ENCODE results near the gene PIMREG. TPM values are rescaled to one million over a fixed set of nuclear protein-coding genes. Genes with fewer than 3 reads are reported as not detected.

Gene PIMREG
- 31.8 to 47.1 TPM (median 42.7 TPM) in 5 replicates for total RNA-seq (2022; extraction: Qiagen RNA extraction; ENCODE audit: low read depth)

DNA sequence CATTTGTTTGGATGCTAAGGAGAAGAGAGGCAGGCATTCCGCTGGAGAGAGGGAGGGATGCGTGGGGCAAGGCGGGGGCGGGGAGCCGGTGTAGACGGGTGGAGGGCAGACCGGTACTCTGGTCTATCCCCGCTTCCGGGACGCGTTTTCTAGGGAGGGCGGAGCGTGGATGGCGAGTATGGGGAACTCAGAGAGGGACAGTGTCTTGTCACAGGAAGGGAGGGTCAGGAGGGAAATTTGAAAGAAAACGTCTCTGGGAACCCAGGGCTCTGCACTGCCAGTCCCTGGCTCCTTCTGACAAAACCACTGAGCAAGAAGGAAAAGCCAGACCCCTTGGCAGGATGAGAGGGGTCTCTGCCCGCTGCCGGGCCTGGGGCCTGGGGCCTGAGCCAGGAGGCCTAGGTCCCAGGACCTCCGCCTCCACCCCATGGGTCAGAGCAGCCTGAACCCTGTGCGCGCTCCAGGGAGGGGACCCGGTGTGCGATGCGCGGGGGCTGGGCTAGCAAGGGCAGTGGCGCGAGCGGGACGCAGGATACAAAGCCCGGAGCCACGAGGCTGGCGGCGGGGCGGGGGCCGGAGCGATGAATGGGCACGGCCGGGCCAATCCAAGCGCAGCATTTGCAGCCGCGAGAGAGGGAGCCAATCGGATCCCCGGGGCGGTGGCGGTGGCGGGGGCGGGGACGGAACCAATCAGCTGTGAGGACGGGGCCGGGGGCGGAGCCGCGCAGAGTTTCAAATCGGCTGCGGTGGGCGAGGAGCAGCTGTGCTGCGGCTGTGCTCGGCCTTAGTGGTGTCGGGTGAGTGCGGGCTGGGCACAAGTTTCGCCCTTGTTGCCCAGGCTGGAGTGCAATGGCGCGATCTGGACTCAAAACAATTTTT, at the start of gene PIMREG:
PIMREG (plus strand) TSS at position 764 of the 879 bp plus-strand sequence. CDS start 656 bp downstream, outside the sequence.

DNA sequence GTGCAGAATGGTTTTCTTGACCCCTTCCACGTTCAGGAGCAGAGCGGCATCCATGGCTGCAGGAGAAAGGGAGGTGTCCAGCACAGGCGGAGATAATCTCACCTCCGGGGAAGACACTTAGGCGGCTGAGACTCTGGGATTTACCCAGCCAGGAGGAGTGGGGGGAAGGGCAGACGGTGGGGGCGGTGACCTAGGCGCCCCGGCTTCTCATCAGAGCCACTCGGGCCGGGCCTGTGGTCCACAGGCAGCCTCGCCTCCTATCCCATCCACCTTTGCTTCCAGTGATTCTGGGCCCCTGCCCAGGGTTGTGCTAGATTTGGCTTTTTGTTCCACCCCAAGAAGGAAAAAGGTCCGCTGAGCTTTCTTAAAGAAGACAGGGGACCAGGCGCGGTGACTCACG, 9.2 kb upstream of the PIMREG start, which contains the start of gene AIPL1:
AIPL1 (minus strand) TSS at position 71 of the 400 bp plus-strand sequence; CDS start at position 54, 17 bp downstream.

Other genes starting within 250 kb of the PIMREG start
- not detected in 5 replicates for gene AIPL1, start 9.3 kb upstream of the PIMREG start, total RNA-seq (2022; extraction: Qiagen RNA extraction; ENCODE audit: low read depth)
- gene PITPNM3, start 112.1 kb downstream of the PIMREG start, total RNA-seq (2022; extraction: Qiagen RNA extraction; ENCODE audit: low read depth): 1.8 to 3.0 TPM (median 2.2 TPM) in 5 replicates
- 14.4 to 20.8 TPM (median 18.3 TPM) in 5 replicates for gene KIAA0753, start 196.3 kb downstream of the PIMREG start, total RNA-seq (2022; extraction: Qiagen RNA extraction; ENCODE audit: low read depth)
- gene TXNDC17, start 196.6 kb downstream of the PIMREG start, total RNA-seq (2022; extraction: Qiagen RNA extraction; ENCODE audit: low read depth): 346 to 556 TPM (median 427 TPM) in 5 replicates
- 22.3 to 32.6 TPM (median 28.9 TPM) in 5 replicates for gene MED31, start 207.2 kb downstream of the PIMREG start, total RNA-seq (2022; extraction: Qiagen RNA extraction; ENCODE audit: low read depth)
- 1.6 to 3.1 TPM (median 2.9 TPM) in 5 replicates for gene C17orf100, start 207.3 kb downstream of the PIMREG start, total RNA-seq (2022; extraction: Qiagen RNA extraction; ENCODE audit: low read depth)

Measured in A549 treated with ZK216348 at 1 μM for 4 hours (cell line).